ENCODE measurements around the gene OR2AT4. TPM values are rescaled to one million over a fixed set of nuclear protein-coding genes. Genes with fewer than 3 reads are reported as not detected.

OR2AT4 gene
- total and polyA plus RNA-seq, 2 of the 4 experiments (the other 2 are of a cell fraction): not detected

DNA sequence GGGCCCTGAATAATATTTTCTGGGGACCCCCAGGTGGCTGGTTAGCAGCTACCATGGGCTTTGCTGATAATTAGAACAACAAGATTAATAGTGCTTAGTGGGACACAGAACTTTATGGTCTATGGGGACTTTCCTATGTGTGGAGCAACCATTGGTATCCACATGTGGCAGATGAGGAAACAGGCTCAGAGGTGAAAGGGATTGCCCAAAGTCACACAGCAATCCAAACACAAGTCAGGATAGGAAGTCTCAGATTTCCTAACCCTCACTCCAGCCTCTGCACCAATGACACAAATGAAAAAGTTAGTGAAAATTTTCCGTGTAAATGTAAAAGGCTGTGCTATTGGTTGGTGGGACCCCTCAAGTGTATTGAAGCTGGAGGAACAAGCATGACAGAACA is 39.0 kb upstream of the OR2AT4 start:
- Histone ChIP-seq H3K9ac (ENCODE audit: low read depth, low read length) (no peak overlapping the region), H3K79me1 (ENCODE audit: low read depth in 1 of 2, low read length in 2 of 2) (no peaks in the 10 kb centered on the region), H4K91ac (ENCODE audit: insufficient read depth, low read depth, low read length) (no peak overlapping the region), H2BK20ac (ENCODE audit: low read depth, low read length) (no peak overlapping the region), H3K18ac (ENCODE audit: low read depth, low read length) (no peak overlapping the region), H2AFZ (replicated peaks; ENCODE audit: low read length, poor library complexity) (no peak overlapping the region), H4K5ac (ENCODE audit: low read depth, low read length) (no peak overlapping the region), H2AK5ac (ENCODE audit: low read depth, low read length) (no peak overlapping the region), H2BK5ac (ENCODE audit: low read depth, low read length, poor library complexity, severe bottlenecking) (no peak overlapping the region), H3K27me3 (ENCODE audit: control insufficient read depth, insufficient read depth, low read length) (peaks cover 47% of the 10 kb centered on the region), H3K4me1 (ENCODE audit: control insufficient read depth, insufficient read depth, low read length) (no peaks in the 10 kb centered on the region), H3K56ac (ENCODE audit: extremely low read depth, insufficient read depth, low read length) (no peak overlapping the region), H2BK15ac (ENCODE audit: low read depth, low read length) (no peak overlapping the region), H3K4me2 (ENCODE audit: low read depth, low read length) (no peak overlapping the region), H3K9me1 (ENCODE audit: insufficient read depth, low read length) (no peaks in the 10 kb centered on the region), H2AK9ac (replicated peaks; ENCODE audit: low read depth, low read length, poor library complexity) (no peak overlapping the region), H4K20me1 (ENCODE audit: insufficient read depth, low read length) (no peaks in the 10 kb centered on the region), H3K14ac (replicated peaks; ENCODE audit: low read depth, low read length) (no peak overlapping the region), H3K23ac (ENCODE audit: low read depth, low read length) (no peak overlapping the region), H3K27ac (ENCODE audit: insufficient read depth, low read length) (no peak overlapping the region), H3K4me3 (ENCODE audit: insufficient read depth, low read depth, low read length) (no peak overlapping the region), H3K9me3 (ENCODE audit: control insufficient read depth, insufficient read depth, low read length) (no peaks in the 10 kb centered on the region), H2BK120ac (ENCODE audit: low read depth, low read length) (no peak overlapping the region), H4K8ac (ENCODE audit: low read depth in 2 of 2, low read length in 2 of 2) (no peak overlapping the region), H3K36me3 (ENCODE audit: control insufficient read depth, insufficient read depth, low read length) (no peaks in the 10 kb centered on the region), H3K4ac (ENCODE audit: low read depth, low read length) (no peak overlapping the region)
- in situ Hi-C loops (cut with MboI; ENCODE audit: low sequenced_read_pairs) (no loop called here), dilution Hi-C loops (cut with HindIII; ENCODE audit: low sequenced_read_pairs, unreplicated experiment) (no loop called here), intact Hi-C loops (cut with micrococcal nuclease) (no loop called here)
- TF ChIP-seq, protein P1, sequence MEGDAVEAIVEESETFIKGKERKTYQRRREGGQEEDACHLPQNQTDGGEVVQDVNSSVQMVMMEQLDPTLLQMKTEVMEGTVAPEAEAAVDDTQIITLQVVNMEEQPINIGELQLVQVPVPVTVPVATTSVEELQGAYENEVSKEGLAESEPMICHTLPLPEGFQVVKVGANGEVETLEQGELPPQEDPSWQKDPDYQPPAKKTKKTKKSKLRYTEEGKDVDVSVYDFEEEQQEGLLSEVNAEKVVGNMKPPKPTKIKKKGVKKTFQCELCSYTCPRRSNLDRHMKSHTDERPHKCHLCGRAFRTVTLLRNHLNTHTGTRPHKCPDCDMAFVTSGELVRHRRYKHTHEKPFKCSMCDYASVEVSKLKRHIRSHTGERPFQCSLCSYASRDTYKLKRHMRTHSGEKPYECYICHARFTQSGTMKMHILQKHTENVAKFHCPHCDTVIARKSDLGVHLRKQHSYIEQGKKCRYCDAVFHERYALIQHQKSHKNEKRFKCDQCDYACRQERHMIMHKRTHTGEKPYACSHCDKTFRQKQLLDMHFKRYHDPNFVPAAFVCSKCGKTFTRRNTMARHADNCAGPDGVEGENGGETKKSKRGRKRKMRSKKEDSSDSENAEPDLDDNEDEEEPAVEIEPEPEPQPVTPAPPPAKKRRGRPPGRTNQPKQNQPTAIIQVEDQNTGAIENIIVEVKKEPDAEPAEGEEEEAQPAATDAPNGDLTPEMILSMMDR (conservative IDR thresholded peaks at IDR 0.05; ENCODE audit: low read depth, low read length): no peak
- TF ChIP-seq MXI1 (IDR thresholded peaks at IDR 0.05; ENCODE audit: borderline replicate concordance, low read depth, low read length) (no peak), SMC3 (IDR thresholded peaks at IDR 0.05; ENCODE audit: low read depth, low read length) (no peak), MAZ (IDR thresholded peaks at IDR 0.05; ENCODE audit: borderline replicate concordance, low read depth, low read length) (no peak), POLR2A (IDR thresholded peaks at IDR 0.05; ENCODE audit: low read depth, low read length) (no peak)
- TF ChIP-seq, protein P2, sequence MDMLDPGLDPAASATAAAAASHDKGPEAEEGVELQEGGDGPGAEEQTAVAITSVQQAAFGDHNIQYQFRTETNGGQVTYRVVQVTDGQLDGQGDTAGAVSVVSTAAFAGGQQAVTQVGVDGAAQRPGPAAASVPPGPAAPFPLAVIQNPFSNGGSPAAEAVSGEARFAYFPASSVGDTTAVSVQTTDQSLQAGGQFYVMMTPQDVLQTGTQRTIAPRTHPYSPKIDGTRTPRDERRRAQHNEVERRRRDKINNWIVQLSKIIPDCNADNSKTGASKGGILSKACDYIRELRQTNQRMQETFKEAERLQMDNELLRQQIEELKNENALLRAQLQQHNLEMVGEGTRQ (IDR thresholded peaks at IDR 0.05; ENCODE audit: low read depth, low read length): no peak
- TF ChIP-seq, protein P3, sequence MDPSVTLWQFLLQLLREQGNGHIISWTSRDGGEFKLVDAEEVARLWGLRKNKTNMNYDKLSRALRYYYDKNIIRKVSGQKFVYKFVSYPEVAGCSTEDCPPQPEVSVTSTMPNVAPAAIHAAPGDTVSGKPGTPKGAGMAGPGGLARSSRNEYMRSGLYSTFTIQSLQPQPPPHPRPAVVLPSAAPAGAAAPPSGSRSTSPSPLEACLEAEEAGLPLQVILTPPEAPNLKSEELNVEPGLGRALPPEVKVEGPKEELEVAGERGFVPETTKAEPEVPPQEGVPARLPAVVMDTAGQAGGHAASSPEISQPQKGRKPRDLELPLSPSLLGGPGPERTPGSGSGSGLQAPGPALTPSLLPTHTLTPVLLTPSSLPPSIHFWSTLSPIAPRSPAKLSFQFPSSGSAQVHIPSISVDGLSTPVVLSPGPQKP (IDR thresholded peaks at IDR 0.05; ENCODE audit: borderline replicate concordance, low read depth, low read length): no peak
- BruUV-seq (replicated peaks): no TSS peak
- DNase-seq (no peak), ATAC-seq (ENCODE audit: low read depth) (no peak)
- CTCF ChIA-PET: no interaction called here
- no CpG with 5 or more reads among the region's 1 CpG for WGBS, 2 experiments (ENCODE audit: extremely low coverage in 2 of 2, insufficient read length in 1 of 2)
- POLR2A ChIA-PET (ENCODE audit: unreplicated experiment): no interaction called here

All from IMR-90 (cell line).